Stimulated activated CD4-positive, alpha-beta T cell treated with anti-CD3 and anti-CD28 coated beads, Interleukin-1b, Interleukin-23, amount 100 ng/mL, for 1 hour (primary cell): ENCODE data around the gene MYEF2.

Experiments
- DNase-seq, 2 donors: peaks; one replicate each; pipeline ENCODE4 v3.0.0-alpha.2; 2020; ENCODE audit warnings: low read depth in 2 of 2

The MYEF2 gene

DNA sequence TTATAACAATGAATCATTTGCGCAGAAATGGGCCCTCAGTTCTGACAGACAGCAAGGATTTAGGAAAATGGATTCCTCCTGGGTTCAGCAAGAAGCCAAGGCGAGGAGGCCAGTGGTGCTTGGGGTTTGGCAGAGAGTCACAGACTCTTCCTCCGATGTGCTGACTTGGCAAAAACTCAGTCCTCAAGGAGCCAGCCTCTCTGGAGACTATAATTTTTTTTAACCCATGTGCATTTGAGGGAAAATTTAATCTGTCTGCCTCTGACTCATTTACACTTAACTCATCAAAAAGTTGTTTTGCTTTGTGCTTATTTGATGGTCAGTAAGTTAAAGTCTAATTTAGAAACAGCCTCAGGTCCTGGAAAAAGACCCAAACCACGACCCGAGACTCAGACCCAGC lies 91.5 kb downstream of the MYEF2 start:
- no peak for DNase-seq

DNA sequence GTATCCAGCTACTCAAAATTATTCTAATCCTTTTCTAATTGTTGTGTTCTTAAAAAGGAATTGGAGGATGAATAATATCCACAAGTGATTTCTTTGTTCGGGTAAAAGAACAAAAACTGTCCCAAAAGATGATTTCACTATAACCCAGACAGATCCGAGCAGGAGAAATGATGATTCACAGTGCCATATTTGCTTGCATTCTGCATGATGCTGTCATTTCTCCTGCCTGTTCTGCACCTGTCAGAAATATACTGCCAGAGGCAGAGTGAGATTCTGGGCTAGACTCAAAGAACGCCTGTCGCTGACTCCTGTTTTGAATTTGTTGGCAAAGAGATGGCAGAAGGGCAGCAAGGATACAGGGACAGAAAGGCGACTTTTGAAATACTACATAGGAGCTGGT lies 92.0 kb downstream of the MYEF2 start:
- DNase-seq: no peak

DNA sequence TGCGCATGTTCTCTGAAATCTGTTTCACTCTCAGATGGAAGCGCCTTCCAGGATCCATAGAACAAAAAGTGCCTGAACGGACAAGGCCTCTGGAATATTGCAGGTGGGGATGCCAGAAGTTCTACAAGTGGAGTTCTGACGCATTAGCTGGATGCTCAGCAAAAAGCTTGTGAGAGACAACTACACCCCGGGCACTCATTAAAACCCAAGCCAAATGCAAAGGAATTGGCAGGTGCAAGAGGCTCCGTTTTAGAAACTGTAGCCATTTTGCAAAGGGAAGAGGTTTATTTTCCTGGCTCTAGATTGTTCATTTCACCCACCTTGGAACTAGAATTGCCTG lies 92.5 kb downstream of the MYEF2 start:
- no peak for DNase-seq

DNA sequence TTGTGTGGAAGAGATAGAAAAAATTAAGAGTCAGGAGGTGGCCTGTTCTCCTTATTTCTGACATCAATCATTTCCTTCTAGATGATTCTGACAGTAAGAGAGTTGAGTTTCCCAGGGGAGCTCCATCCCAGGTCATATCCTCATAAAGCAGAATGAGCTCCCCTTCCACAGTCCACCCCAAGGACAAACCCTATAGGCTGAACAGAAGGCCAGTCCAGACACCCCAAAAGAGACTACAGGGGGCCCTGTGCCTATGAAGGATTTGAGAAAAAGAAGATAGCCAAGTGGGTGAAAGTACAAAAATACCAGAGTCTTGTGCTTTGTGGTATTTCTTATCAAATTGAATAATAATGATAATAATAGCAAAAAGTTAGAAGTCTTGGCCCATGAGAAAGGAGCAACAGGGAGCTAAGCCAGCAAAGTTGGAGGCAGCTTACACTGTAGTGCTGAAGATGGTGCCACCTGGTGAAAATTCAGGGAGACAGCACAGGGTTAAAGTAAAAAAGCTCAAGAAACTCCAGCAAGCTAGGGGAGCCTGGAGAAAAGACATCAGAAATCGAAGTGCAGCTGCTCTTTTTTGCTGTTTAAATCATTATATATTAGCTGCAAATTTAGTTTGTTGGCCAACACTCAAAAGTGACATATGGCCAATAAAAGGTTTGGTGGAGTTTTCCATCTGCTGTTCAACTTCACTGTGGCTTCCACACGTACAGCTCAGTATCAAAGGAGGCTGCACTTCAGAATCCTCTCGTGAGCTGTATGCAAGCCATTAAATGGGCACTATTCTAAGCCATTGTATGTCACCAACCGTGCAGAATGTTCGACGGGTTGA lies 93.1 kb downstream of the MYEF2 start:
- DNase-seq: no peak
